Keratinocyte (primary cell): ENCODE data around the gene HHIPL1. TPM values are rescaled to one million over a fixed set of nuclear protein-coding genes. Genes with fewer than 3 reads are reported as not detected.

Source experiments
- DNase-seq: peaks from one replicate; pipeline ENCODE4 v3.0.0-alpha.2; 2011; ENCODE audit warnings: low read depth, missing footprints, low spot score
- FAIRE-seq: peaks from 2 replicates; lab custom pipeline; 2011; peaks lifted over from hg19 to GRCh38; lab: Jason Lieb, UNC
- H2AFZ ChIP-seq: 2 replicates; pipeline ENCODE4 v1.6.0; 2012; ENCODE audit warnings: low read length, control low read depth, inconsistent platforms; ENCODE audit not compliant: control insufficient read depth
- H3K27ac ChIP-seq: 2 replicates; pipeline ENCODE4 v1.5.1; 2011; ENCODE audit warnings: low read length; ENCODE audit not compliant: control insufficient read depth, insufficient read depth
- H3K27me3 ChIP-seq: 3 replicates; pipeline ENCODE4 v1.6.0; 2011; ENCODE audit warnings: low read length; ENCODE audit not compliant: control insufficient read depth, insufficient read depth; ENCODE audit errors: extremely low read depth
- H3K36me3 ChIP-seq, 2 experiments: 2 replicates in 1 of 2; 3 replicates in 1 of 2; pipeline ENCODE4 v1.5.1; 2011; ENCODE audit warnings: low read length in 2 of 2, mild to moderate bottlenecking in 1 of 2; ENCODE audit not compliant: control insufficient read depth in 2 of 2, insufficient read depth in 2 of 2; ENCODE audit errors: extremely low read depth in 1 of 2
- H3K4me1 ChIP-seq: 3 replicates; pipeline ENCODE4 v1.5.1; 2011; ENCODE audit warnings: low read length; ENCODE audit not compliant: control insufficient read depth, insufficient read depth; ENCODE audit errors: extremely low read depth
- H3K4me2 ChIP-seq: 3 replicates; pipeline ENCODE4 v1.6.0; 2011; ENCODE audit warnings: low read depth, low read length; ENCODE audit not compliant: control insufficient read depth, insufficient read depth; ENCODE audit errors: extremely low read depth
- H3K4me3 ChIP-seq, 3 experiments: fragments of 200-600 bp in 1 of 3; sonication (generic) in 1 of 3; 2 replicates in 2 of 3; 3 replicates in 1 of 3; pipeline ENCODE4 v1.5.1; 2011 to 2016; ENCODE audit warnings: low read length in 3 of 3, mild to moderate bottlenecking in 3 of 3, control low read depth in 2 of 3, inconsistent platforms in 1 of 3, low read depth in 1 of 3, mixed read lengths in 1 of 3, mixed run types in 1 of 3, moderate library complexity in 1 of 3; ENCODE audit not compliant: control insufficient read depth in 2 of 3, insufficient read depth in 2 of 3; ENCODE audit errors: extremely low read depth in 1 of 3
- H3K79me2 ChIP-seq: 2 replicates; pipeline ENCODE4 v1.6.0; 2012; ENCODE audit warnings: low read length; ENCODE audit not compliant: control insufficient read depth, insufficient read depth
- H3K9ac ChIP-seq: 3 replicates; pipeline ENCODE4 v1.6.0; 2011; ENCODE audit warnings: low read length; ENCODE audit not compliant: control insufficient read depth, insufficient read depth; ENCODE audit errors: extremely low read depth
- H3K9me1 ChIP-seq: 3 replicates; pipeline ENCODE4 v1.6.0; 2011; ENCODE audit warnings: low read length; ENCODE audit not compliant: control insufficient read depth, insufficient read depth; ENCODE audit errors: extremely low read depth
- H3K9me3 ChIP-seq: 2 replicates; pipeline ENCODE4 v1.5.1; 2012; ENCODE audit warnings: low read depth, low read length; ENCODE audit not compliant: control insufficient read depth
- H4K20me1 ChIP-seq: 3 replicates; pipeline ENCODE4 v1.6.0; 2011; ENCODE audit warnings: low read length; ENCODE audit not compliant: control insufficient read depth, insufficient read depth; ENCODE audit errors: extremely low read depth
- CTCF ChIP-seq, 3 experiments: IDR thresholded peaks in 1 of 3; conservative IDR thresholded peaks in 1 of 3; optimal IDR thresholded peaks in 1 of 3; 2 replicates in 2 of 3; 3 replicates in 1 of 3; pipeline versions ENCODE3 to v1.5.1; 2011; ENCODE audit warnings: low read length in 3 of 3, mild to moderate bottlenecking in 3 of 3, moderate library complexity in 2 of 3, control low read depth in 1 of 3, inconsistent platforms in 1 of 3; ENCODE audit not compliant: insufficient read depth in 2 of 3; ENCODE audit errors: extremely low read depth in 1 of 3
- EZH2 ChIP-seq: IDR thresholded peaks from one replicate; pipeline ENCODE4 v1.6.1; 2012; ENCODE audit warnings: inconsistent platforms, mild to moderate bottlenecking, low read length, moderate library complexity
- dilution Hi-C: fragments of 300-500 bp; cut with MboI; formaldehyde crosslinking; loops from one replicate; pipeline ENCODE4 v1.7.0; 2020; ENCODE audit warnings: low sequenced_read_pairs; ENCODE audit not compliant: extremely low pct_ligation_motif_present
- polyA plus RNA-seq, 5 experiments: library from polyadenylated mRNA; depleted of rRNA in 3 of 5; stranded (reverse) in 3 of 5; stranded (forward) in 1 of 5; unstranded in 1 of 5; fragments of >200 nt; gene quantifications; 1 replicate in 1 of 5; 2 replicates in 3 of 5; 3 replicates in 1 of 5; pipeline versions ENCODE4 v1.2.1 to v1.2.3, GENCODE V29; 2011 to 2012; ENCODE audit warnings: missing spikeins in 2 of 5, low read depth in 1 of 5, low replicate concordance in 1 of 5

The HHIPL1 gene
- polyA plus RNA-seq, 1 donor (not counting 4 experiments of a cell fraction or from before 2014, with no cell fraction given): 0.08 TPM

- DNase-seq: no peak
- no peak overlapping the region for H3K27ac ChIP-seq
Observed at GRCh38 chr14:99690636-99691035, 45.7 kb downstream of the HHIPL1 start.

GRCh38 chr14:99691111-99691885, 46.4 kb downstream of the HHIPL1 start:
- H3K27me3 ChIP-seq: peaks cover 20% of the 10 kb centered on the region
- H3K9ac ChIP-seq: no peak overlapping the region
- no peak for DNase-seq
- H3K79me2 ChIP-seq: no peaks in the 10 kb centered on the region
- dilution Hi-C loops: no loop called here
- no peak for FAIRE-seq
- H3K4me1 ChIP-seq: no peaks in the 10 kb centered on the region
- no peak overlapping the region for H3K27ac ChIP-seq
- no peaks in the 10 kb centered on the region for H3K9me3 ChIP-seq
- H4K20me1 ChIP-seq: no peaks in the 10 kb centered on the region
- TF ChIP-seq EZH2 (no peak), CTCF (optimal IDR thresholded peaks at IDR 0.05 in 1 of 3, IDR thresholded peaks at IDR 0.05 in 1 of 3, conservative IDR thresholded peaks at IDR 0.05 in 1 of 3; ENCODE audit: extremely low read depth in 1 of 3, insufficient read depth in 2 of 3, low read length in 3 of 3) (no peak)
- H3K9me1 ChIP-seq: no peaks in the 10 kb centered on the region
- no peak overlapping the region for H2AFZ ChIP-seq
- H3K4me2 ChIP-seq: no peak overlapping the region
- H3K4me3 ChIP-seq: no peak overlapping the region
- no peaks in the 10 kb centered on the region for H3K36me3 ChIP-seq

More at GRCh38 chr14:99690636-99691035, 45.7 kb downstream of the HHIPL1 start:
- no peaks in the 10 kb centered on the region for H3K4me1 ChIP-seq
- H3K4me3 ChIP-seq: no peak overlapping the region
- no peak overlapping the region for H3K4me2 ChIP-seq
- H3K36me3 ChIP-seq: no peaks in the 10 kb centered on the region
- H3K9ac ChIP-seq: no peak overlapping the region
- H3K79me2 ChIP-seq: no peaks in the 10 kb centered on the region
- no peaks in the 10 kb centered on the region for H3K9me1 ChIP-seq
- dilution Hi-C loops: no loop called here
- peaks cover 20% of the 10 kb centered on the region for H3K27me3 ChIP-seq
- H2AFZ ChIP-seq: no peak overlapping the region
- no peaks in the 10 kb centered on the region for H3K9me3 ChIP-seq
- FAIRE-seq: no peak
- TF ChIP-seq EZH2: no peak
- no peak for TF ChIP-seq CTCF (optimal IDR thresholded peaks at IDR 0.05 in 1 of 3, IDR thresholded peaks at IDR 0.05 in 1 of 3, conservative IDR thresholded peaks at IDR 0.05 in 1 of 3; ENCODE audit: extremely low read depth in 1 of 3, insufficient read depth in 2 of 3, low read length in 3 of 3)
- H4K20me1 ChIP-seq: no peaks in the 10 kb centered on the region
